HG03103 (cell line): ENCODE results near the gene CNTRL.

Experiments
- ATAC-seq: cut with Tn5 transposase; IDR thresholded peaks from one replicate; pipeline ENCODE4 v1.9.1; 2021; ENCODE audit warnings: low read depth; ENCODE audit not compliant: unreplicated experiment

Gene CNTRL

GRCh38 chr9:121225240-121225639 lies 150.5 kb downstream of the CNTRL start:
- ATAC-seq = no peak

- ATAC-seq = no peak
Observed at GRCh38 chr9:121226175-121226574, 151.4 kb downstream of the CNTRL start.
